Activated CD8-positive, alpha-beta memory T cell treated with anti-CD3 and anti-CD28 coated beads, Interleukin-2, amount 50 U/mL, for 48 hours (primary cell): ENCODE results near the gene DIDO1.
A peak's percentile ranks its signal among the peaks of the same experiment; 100 is the strongest.
"Not testable (repeated sequence)": the region's sequence is repeated elsewhere in the genome, so short reads cannot be mapped to it uniquely, and the experiment has no call there.

Experiments used
- DNase-seq: peaks from one replicate; pipeline ENCODE4 v3.0.0-alpha.2; 2020

Gene DIDO1

GRCh38 chr20:62962221-62962879, 36.0 kb upstream of the DIDO1 start:
- no peak for DNase-seq

GRCh38 chr20:62961799-62962198, 35.5 kb upstream of the DIDO1 start:
- no peak for DNase-seq

GRCh38 chr20:62961310-62961783, 35.0 kb upstream of the DIDO1 start:
- no peak for DNase-seq

GRCh38 chr20:62960446-62961309, 34.4 kb upstream of the DIDO1 start:
- not testable (repeated sequence) for DNase-seq

- DNase-seq, result no peak
Measured at GRCh38 chr20:62959998-62960436, 33.7 kb upstream of the DIDO1 start.

GRCh38 chr20:62959101-62959971, 33.0 kb upstream of the DIDO1 start:
- DNase-seq, result no peak

- DNase-seq, result no peak
Measured at GRCh38 chr20:62958388-62959100, 32.2 kb upstream of the DIDO1 start.

- DNase-seq, result no peak
Measured at GRCh38 chr20:62957136-62958117, 31.1 kb upstream of the DIDO1 start.

GRCh38 chr20:62956387-62957135, 30.3 kb upstream of the DIDO1 start:
- DNase-seq, result no peak

- no peak for DNase-seq
Measured at GRCh38 chr20:62955519-62956386, 29.4 kb upstream of the DIDO1 start.

- DNase-seq, result peak; percentile 79
Measured at GRCh38 chr20:62953839-62954703, 27.8 kb upstream of the DIDO1 start.

GRCh38 chr20:62952968-62953838, 26.9 kb upstream of the DIDO1 start:
- no peak for DNase-seq

- peak; percentile 87 for DNase-seq
Measured at GRCh38 chr20:62952373-62952967, 26.2 kb upstream of the DIDO1 start, which contains the start of gene SLC17A9. Gene SLC17A9, plus strand, starts transcription at chr20:62952709. Its CDS starts 122 bp downstream, at chr20:62952831.

- DNase-seq, result no peak
Measured at GRCh38 chr20:62951896-62952372, 25.6 kb upstream of the DIDO1 start.

- no peak for DNase-seq
Measured at GRCh38 chr20:62951143-62951895, 25.0 kb upstream of the DIDO1 start.

GRCh38 chr20:62950741-62951140, 24.4 kb upstream of the DIDO1 start:
- DNase-seq, result no peak
